ENCODE results near the gene MGST2.
"Not testable (repeated sequence)": the region's sequence is repeated elsewhere in the genome, so short reads cannot be mapped to it uniquely, and the experiment has no call there.

MGST2 gene

GRCh38 chr4:139672732-139673131 is 7.1 kb downstream of the MGST2 start:
- no peak for DNase-seq

- DNase-seq = no peak
Observed at GRCh38 chr4:139674875-139675550, 9.4 kb downstream of the MGST2 start.

GRCh38 chr4:139675651-139676050 is 10.0 kb downstream of the MGST2 start:
- no peak for DNase-seq

GRCh38 chr4:139676365-139676764 is 10.7 kb downstream of the MGST2 start:
- no peak for DNase-seq

- DNase-seq = no peak
Observed at GRCh38 chr4:139676913-139677585, 11.4 kb downstream of the MGST2 start.

- no peak for DNase-seq
Observed at GRCh38 chr4:139682309-139682708, 16.7 kb downstream of the MGST2 start.

- no peak for DNase-seq
Observed at GRCh38 chr4:139682741-139683151, 17.1 kb downstream of the MGST2 start.

GRCh38 chr4:139684351-139684750 is 18.7 kb downstream of the MGST2 start:
- no peak for DNase-seq

- no peak for DNase-seq
Observed at GRCh38 chr4:139685180-139685579, 19.6 kb downstream of the MGST2 start.

GRCh38 chr4:139686130-139686529 is 20.5 kb downstream of the MGST2 start:
- DNase-seq = no peak

- no peak for DNase-seq
Observed at GRCh38 chr4:139686988-139687387, 21.4 kb downstream of the MGST2 start.

GRCh38 chr4:139689093-139689722 is 23.6 kb downstream of the MGST2 start:
- DNase-seq = no peak

GRCh38 chr4:139690419-139690818 is 24.8 kb downstream of the MGST2 start:
- no peak for DNase-seq

GRCh38 chr4:139692309-139693012 is 26.8 kb downstream of the MGST2 start:
- peak; percentile 31 for DNase-seq

- no peak for DNase-seq
Observed at GRCh38 chr4:139694522-139695107, 29.0 kb downstream of the MGST2 start.

- DNase-seq = no peak
Observed at GRCh38 chr4:139696491-139696890, 30.9 kb downstream of the MGST2 start.

- DNase-seq = not testable (repeated sequence)
Observed at GRCh38 chr4:139698167-139698925, 32.7 kb downstream of the MGST2 start.

GRCh38 chr4:139700568-139700967 is 34.9 kb downstream of the MGST2 start:
- DNase-seq = no peak

- no peak for DNase-seq
Observed at GRCh38 chr4:139704915-139705485, 39.4 kb downstream of the MGST2 start.

GRCh38 chr4:139709660-139710059 is 44.0 kb downstream of the MGST2 start:
- no peak for DNase-seq

GRCh38 chr4:139710073-139710472 is 44.5 kb downstream of the MGST2 start:
- no peak for DNase-seq

- DNase-seq = no peak
Observed at GRCh38 chr4:139711461-139711860, 45.8 kb downstream of the MGST2 start.

Data from left hindlimb (tissue), 1 donor.